DMS114 treated with DMSO at 0.1 percent for 48 hours (cell line): ENCODE data around the gene CNKSR1.

Source experiments
- DNase-seq: peaks from one replicate; lab custom pipeline; 2025; ENCODE audit not compliant: unreplicated experiment; lab: John Stamatoyannopoulos, UW

Gene CNKSR1

DNA sequence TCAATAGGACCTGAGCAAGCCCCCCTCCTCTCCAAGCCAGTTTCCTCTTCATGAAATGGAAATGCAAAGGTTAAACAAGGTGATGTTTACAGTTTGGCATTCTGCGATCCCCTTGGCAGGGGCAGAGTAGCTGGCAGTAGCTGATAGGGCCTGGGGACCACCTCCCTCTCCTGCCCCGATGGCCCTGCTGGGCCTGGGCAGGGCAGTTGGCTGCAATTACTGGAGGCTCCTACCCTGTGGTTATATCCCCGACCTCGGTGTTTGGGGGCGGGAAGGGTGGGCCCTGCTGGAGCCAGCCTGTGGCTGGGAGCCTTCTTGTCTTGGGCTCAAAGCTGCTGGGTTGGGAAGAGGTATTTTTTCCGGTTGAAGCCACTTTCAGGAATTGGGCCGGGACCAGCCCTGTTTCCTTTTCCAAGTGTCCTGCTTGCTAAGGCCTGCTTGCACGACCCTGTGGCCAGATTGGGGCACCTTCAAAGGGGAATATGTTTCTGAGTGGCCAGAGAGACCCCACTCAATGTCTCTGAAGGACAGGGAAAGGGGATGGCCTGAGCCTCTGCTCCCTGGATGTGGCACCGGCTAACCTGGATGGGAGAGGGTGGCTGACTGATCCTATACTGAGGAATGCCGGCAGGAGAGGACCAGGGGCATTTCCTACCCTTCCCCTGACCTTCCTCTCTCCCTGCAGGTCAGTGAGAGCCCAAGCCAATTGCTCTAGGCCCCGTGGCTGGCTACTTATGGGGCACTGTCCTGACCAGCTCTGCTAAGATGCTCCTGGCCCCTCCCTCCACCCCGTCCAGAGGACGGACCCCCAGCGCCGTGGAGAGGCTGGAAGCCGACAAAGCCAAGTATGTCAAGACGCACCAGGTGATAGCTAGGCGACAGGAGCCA is 16.5 kb upstream of the CNKSR1 start:
- DNase-seq: no peak

- peak; percentile 46 for DNase-seq
Measured at GRCh38 chr1:26161415-26162219, 15.7 kb upstream of the CNKSR1 start.

DNA sequence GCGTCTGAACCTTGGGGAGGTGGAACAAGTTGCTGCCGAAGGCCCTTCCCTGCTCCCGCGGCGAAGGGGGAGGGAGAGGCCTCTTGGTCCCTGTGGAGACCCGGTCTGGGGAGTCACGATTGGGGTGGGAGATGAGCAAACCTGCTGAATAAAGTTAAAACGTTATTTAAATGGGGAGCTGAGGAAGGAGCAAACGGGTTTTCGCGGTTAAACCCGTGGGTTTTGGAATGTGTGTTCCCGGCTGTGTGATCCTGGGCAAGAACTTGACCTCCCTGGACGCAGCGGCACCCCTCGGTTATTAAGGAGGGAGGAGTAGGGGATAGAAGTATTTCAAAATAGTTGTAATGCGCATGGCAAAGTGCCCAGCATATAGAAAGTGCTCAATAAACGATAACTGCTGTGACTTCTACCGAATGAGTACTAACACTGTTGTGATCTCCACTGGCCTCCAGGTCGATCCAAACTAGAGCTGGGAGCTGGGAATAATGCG is 15.0 kb upstream of the CNKSR1 start:
- no peak for DNase-seq

GRCh38 chr1:26163684-26164035 is 13.6 kb upstream of the CNKSR1 start:
- DNase-seq: no peak

DNA sequence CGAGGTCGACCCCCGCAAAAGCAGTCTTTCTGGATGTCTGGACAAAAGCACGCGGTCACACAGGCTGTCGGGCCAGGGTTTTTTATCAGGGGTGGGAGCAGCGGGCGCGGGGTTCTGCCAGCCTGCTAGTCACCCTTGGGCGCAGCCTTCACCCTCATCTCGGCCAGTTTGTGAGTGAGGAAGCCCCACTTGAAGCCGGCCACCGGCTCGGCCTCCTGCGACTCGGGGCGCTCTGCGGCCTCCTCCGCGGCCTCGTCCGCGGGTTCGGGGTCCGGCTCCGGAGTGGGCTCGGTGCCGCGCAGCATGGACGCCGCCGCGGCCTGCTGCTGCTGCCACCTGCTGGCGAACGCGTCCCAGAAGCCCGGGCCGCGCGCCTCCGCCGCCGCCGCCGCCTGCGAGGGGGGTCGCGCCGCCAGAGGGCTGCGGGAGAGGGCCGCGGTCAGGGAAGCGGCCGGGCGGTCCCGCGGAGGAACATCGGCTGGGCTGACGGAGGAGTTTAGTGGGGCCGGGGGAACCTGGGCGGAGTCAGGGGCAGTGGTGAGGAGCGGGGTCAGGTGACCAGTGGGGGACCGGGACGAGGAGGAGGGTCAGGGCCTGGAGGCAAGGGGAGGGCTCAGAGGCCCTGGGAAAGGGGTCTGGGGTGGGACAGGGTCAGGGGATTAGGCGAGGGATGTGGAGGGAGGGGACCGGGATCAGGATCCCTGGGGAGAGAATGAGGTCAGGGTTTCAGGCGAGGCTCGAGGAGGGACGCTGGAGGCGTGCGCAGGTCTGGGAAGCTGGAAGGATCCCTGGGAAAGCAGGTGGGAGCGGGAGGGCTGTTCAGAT is 13.0 kb upstream of the CNKSR1 start:
- DNase-seq: no peak

- no peak for DNase-seq
Measured at GRCh38 chr1:26164861-26165842, 12.1 kb upstream of the CNKSR1 start.

GRCh38 chr1:26166719-26167281 is 10.5 kb upstream of the CNKSR1 start:
- no peak for DNase-seq

GRCh38 chr1:26168410-26169197 is 8.7 kb upstream of the CNKSR1 start, which contains the start of gene C1orf232:
TSS of gene C1orf232 (minus strand) at chr1:26168963. CDS start at chr1:26168499, 464 bp downstream.
- DNase-seq: no peak

GRCh38 chr1:26169198-26169554 is 8.1 kb upstream of the CNKSR1 start:
- no peak for DNase-seq

GRCh38 chr1:26169669-26170471 is 7.4 kb upstream of the CNKSR1 start, which contains the start of gene ZNF593:
TSS of gene ZNF593 (plus strand) at chr1:26169908. CDS start at chr1:26169984, 76 bp downstream.
- peak; percentile 74 for DNase-seq

DNA sequence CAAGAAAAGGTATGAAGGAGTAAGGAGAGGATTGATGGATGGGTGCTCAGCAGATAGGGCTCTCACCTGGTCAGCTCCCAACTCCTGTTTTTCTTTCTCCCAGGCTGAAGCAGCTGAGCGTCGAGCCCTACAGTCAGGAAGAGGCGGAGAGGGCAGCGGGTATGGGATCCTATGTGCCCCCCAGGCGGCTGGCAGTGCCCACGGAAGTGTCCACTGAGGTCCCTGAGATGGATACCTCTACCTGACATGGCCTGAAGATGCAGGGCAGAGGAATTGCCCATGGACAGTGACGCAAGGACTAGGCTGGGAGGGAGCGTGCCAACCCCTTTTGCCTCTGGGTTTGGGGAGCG is 6.8 kb upstream of the CNKSR1 start:
- no peak for DNase-seq

GRCh38 chr1:26171084-26172072 is 5.9 kb upstream of the CNKSR1 start, which contains the start of gene ZNF593OS:
TSS of gene ZNF593OS (minus strand) at chr1:26171832. CDS start at chr1:26171661, 171 bp downstream.
- DNase-seq: no peak

DNA sequence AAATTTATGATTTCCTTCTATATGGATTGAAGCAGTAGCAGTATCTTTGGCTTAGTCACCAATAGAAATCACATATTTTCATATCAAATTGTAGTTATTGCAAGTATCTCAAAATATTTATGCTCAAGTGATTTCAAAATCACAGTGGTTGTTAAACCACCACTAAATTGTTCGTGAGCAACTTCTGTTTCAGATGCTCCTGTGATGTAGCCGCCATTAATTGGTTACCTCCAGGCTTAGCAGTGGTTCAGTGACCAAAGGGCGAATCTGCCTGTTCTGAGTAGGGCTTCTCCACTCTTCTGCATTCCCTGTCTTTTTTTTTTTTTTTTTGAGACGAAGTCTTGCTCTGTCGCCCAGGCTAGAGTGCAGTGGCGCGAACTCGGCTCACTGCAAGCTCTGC is 1.9 kb upstream of the CNKSR1 start:
- no peak for DNase-seq

GRCh38 chr1:26180010-26180506 is 2.8 kb downstream of the CNKSR1 start:
- DNase-seq: no peak

GRCh38 chr1:26181586-26182382 is 4.5 kb downstream of the CNKSR1 start:
- DNase-seq: no peak

GRCh38 chr1:26182383-26182696 is 5.0 kb downstream of the CNKSR1 start:
- no peak for DNase-seq
